H1 (cell line): Measurements from ENCODE around the gene INPP5A. TPM values are rescaled to one million over a fixed set of nuclear protein-coding genes. Genes with fewer than 3 reads are reported as not detected.

Source experiments
- RFX5 ChIP-seq: IDR thresholded peaks from 2 replicates; pipeline ENCODE4 v1.6.1; 2011; ENCODE audit warnings: low read depth, low read length, improper control_type of control experiment, borderline replicate concordance
- polyA plus RNA-seq, 7 experiments: library from polyadenylated mRNA; depleted of rRNA in 3 of 7; stranded (reverse) in 5 of 7; unstranded in 2 of 7; fragments of >200 nt in 5 of 7; fragments of 200-250 nt in 2 of 7; gene quantifications; 1 replicate in 5 of 7; 2 replicates in 1 of 7; 4 replicates in 1 of 7; pipeline versions ENCODE4 v1.2.1 to v1.2.3, GENCODE V29; 2011 to 2013; ENCODE audit warnings: missing spikeins in 2 of 7, mixed read lengths in 2 of 7
- total RNA-seq: library from RNA; stranded (reverse); fragmentation: NEBNext Ultra II Directional; extraction: Animal tissue kit (Norgen Biotek cat#: 25700); gene quantifications from 2 replicates; pipeline ENCODE4 v1.2.1, GENCODE V29; 2021

INPP5A gene
- total and polyA plus RNA-seq, 2 of the 8 experiments (the other 6 are each of a cell fraction or from before 2014, with no cell fraction given): 19.7 to 27.5 TPM

GRCh38 chr10:132509506-132510173, 27.9 kb upstream of the INPP5A start (continued):
- TF ChIP-seq RFX5: no peak
